CMK (cell line): ENCODE measurements around the gene NID2.

ENCODE experiments used
- DNase-seq: peaks from one replicate; pipeline ENCODE4 v3.0.0-alpha.2; 2010; ENCODE audit warnings: low read depth

The NID2 gene

GRCh38 chr14:52025310-52025709, 43.5 kb downstream of the NID2 start:
- no peak for DNase-seq

- no peak for DNase-seq
These were observed 45.3 kb downstream of the NID2 start for GRCh38 chr14:52023518-52023917.

GRCh38 chr14:52021957-52022600, 46.8 kb downstream of the NID2 start:
- DNase-seq, result no peak

- DNase-seq, result peak; percentile 7
These were observed 47.8 kb downstream of the NID2 start for GRCh38 chr14:52020866-52021717.

- DNase-seq, result no peak
These were observed 48.6 kb downstream of the NID2 start for GRCh38 chr14:52020161-52020714.

- DNase-seq, result no peak
These were observed 49.9 kb downstream of the NID2 start for GRCh38 chr14:52018970-52019369.

GRCh38 chr14:52018252-52018651, 50.6 kb downstream of the NID2 start:
- no peak for DNase-seq

GRCh38 chr14:52015411-52016030, 53.3 kb downstream of the NID2 start:
- DNase-seq, result no peak

GRCh38 chr14:52014601-52015267, 54.1 kb downstream of the NID2 start:
- no peak for DNase-seq

- DNase-seq, result no peak
These were observed 54.8 kb downstream of the NID2 start for GRCh38 chr14:52013984-52014600.

GRCh38 chr14:52012635-52013034, 56.2 kb downstream of the NID2 start:
- no peak for DNase-seq

GRCh38 chr14:52011523-52011922, 57.3 kb downstream of the NID2 start:
- DNase-seq, result no peak

- no peak for DNase-seq
These were observed 58.6 kb downstream of the NID2 start for GRCh38 chr14:52010173-52010693.

- no peak for DNase-seq
These were observed 60.7 kb downstream of the NID2 start for GRCh38 chr14:52008136-52008535.

- no peak for DNase-seq
These were observed 61.2 kb downstream of the NID2 start for GRCh38 chr14:52007637-52008036.

GRCh38 chr14:52007211-52007610, 61.6 kb downstream of the NID2 start:
- no peak for DNase-seq

- no peak for DNase-seq
These were observed 62.5 kb downstream of the NID2 start for GRCh38 chr14:52006361-52006760.

GRCh38 chr14:52005625-52006024, 63.2 kb downstream of the NID2 start:
- DNase-seq, result no peak

- no peak for DNase-seq
These were observed 65.5 kb downstream of the NID2 start for GRCh38 chr14:52003324-52003723.

- no peak for DNase-seq
These were observed 66.3 kb downstream of the NID2 start for GRCh38 chr14:52002542-52002941.

GRCh38 chr14:52000696-52001095, 68.2 kb downstream of the NID2 start:
- DNase-seq, result no peak
